D341Med (cell line): ENCODE data around the gene ATP5PO.
A peak's percentile ranks its signal among the peaks of the same experiment; 100 is the strongest.
"Not testable (repeated sequence)": the region's sequence is repeated elsewhere in the genome, so short reads cannot be mapped to it uniquely, and the experiment has no call there.

Experiments used
- DNase-seq: peaks from one replicate; pipeline ENCODE4 v3.0.0; 2012; ENCODE audit warnings: low spot score

The ATP5PO gene

DNA sequence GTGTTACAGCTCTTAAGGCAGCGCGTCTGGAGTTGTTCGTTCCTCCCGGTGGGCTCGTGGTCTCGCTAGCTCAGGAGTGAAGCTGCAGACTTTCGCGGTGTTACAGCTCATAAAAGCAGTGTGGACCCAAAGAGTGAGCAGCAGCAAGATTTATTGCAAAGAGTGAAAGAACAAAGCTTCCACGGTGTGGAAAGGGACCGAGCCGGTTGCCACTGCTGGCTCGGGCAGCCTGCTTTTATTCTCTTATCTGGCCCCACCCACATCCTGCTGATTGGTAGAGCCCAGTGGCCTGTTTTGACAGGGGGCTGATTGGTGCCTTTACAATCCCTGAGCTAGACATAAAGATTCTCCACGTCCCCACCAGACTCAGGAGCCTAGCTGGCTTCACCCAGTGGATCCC is 47.7 kb downstream of the ATP5PO start:
- DNase-seq, result not testable (repeated sequence)

DNA sequence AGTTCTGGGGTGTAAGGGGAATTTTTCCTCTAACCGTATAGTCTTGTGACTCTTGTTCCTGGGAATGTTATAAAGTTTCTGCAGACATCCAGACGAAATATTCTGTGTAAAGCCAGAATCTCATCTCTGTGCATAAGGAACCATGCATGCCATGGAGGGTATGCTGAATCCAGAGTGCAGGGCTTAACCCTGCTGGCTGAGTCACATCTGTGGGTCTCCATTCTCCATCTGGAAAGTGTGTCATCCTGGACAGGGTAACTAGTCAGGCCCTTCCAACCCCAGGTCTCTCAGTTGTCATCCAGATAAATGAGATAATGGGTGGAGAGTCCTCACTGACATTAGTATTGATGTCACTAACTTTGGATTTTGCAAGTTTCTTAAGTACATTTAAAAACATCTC is 48.8 kb downstream of the ATP5PO start:
- no peak for DNase-seq

DNA sequence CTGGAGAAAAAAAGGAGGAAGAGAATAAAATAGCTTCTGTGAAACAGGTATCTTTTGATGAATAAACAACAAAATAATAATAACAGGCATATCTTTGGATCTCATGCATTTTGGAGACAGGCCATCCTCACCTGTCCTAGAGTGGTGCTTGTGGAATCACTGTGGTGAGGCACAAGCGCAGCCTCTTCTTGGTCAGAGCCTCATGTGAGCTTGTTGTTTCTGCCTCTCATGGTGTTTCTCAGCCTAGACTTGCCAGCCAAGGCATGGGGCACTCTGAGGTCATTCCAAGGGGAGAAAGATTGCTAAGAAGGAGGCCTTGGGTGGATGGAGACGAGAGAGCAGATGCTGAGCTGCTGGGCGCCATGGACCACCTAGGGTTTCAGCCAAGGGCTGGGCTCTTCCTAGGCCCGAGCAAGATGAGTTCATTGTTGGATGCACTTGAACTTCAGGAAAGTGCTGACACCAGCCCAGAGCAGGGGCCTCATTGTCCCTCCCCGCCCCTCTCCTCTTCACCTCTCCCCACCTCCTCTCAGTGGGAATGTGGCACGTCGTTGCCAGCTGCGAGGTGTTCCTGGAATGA is 49.5 kb downstream of the ATP5PO start:
- DNase-seq, result no peak

DNA sequence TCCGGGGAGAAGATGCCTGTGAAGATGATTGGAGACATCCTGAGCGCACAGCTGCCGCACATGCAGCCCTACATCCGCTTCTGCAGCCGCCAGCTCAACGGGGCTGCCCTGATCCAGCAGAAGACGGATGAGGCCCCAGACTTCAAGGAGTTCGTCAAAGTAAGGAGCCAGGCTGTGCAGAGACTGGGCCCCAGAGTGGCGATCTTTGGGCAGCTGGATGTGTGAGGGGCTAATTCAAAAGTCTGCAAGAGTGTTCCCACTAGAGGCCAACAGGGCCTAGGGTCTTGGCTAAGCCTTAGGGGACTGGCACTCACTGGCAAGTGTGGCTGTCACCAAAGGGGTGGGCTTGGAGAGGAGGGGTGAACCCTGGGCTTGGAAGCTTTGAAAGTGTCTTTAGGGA is 50.4 kb downstream of the ATP5PO start:
- DNase-seq, result no peak

DNA sequence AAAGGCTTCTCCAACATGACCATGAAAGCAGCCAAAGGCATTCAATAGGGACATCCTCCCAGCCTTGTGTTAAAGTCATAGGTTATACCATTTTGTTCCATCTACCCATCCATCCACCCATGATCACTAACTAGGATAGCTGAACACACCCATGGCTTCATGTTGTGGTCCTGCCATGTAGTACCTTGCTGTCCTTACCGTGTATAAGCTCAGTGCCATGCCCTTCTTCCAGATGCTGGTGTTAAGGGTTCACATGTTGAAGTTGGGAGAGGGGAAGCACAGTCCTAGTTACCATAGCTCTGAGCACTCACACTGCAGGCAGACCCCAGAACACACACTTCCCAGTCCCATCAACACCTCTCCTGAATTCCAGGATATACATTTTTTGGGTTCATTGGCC is 51.5 kb downstream of the ATP5PO start:
- DNase-seq, result no peak

DNA sequence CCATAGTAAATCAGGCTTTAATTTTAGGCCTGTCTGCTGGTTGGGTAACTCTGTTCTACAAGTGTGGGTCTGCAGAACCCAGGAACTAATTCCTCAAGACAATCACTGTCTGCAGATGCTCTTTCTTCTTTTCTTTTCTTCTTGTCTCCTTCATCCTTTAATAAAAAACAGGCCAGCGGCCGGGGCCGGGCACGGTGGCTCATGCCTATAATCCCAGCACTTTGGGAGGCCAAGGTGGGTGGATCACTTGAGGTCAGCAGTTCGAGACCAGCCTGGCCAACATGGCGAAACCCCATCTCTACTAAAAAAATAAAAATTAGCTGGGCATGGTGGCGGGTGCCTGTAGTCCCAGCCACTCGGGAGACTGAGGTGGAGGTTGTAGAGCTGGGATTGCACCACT is 52.4 kb downstream of the ATP5PO start:
- not testable (repeated sequence) for DNase-seq

GRCh38 chr21:33861125-33861524 is 54.5 kb downstream of the ATP5PO start:
- peak; percentile 65 for DNase-seq

GRCh38 chr21:33860332-33860879 is 55.2 kb downstream of the ATP5PO start:
- no peak for DNase-seq

DNA sequence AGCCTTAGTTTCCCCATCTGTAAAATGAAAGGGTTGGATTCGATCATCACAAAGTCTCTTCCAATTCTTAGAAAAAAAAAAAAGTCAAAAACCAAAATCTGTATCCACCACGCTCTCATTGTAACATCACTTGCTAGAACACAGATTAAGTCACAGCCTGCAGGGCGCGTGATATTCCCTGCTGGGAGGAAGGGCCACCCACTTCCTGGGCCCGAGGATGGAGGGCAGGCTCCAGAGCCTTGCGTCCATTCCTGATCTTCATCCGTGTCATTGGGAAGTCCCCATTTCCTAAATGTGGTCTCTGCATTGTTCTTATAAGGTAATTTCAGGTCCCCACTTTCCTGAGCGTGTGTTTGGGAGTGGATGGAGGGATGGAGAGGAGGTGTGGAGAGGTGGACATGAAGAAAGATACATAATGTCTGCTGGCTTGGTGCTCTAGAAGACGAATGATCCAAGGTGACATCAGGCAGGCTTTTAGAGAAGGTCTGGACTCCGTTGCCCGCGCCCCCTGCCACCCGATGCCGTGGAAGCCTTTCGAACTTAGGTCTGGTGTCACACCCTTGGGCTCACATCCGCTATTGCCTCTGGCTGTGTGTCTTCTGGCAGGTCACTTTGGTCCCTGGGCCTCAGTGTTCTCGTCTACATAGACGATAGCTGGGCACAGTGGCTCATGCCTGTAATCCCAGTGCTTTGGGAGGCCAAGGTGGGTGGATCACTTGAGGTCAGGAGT is 56.1 kb downstream of the ATP5PO start:
- no peak for DNase-seq

GRCh38 chr21:33858667-33859372 is 56.8 kb downstream of the ATP5PO start:
- DNase-seq, result peak; percentile 54

- DNase-seq, result no peak
Observed at GRCh38 chr21:33857846-33858666, 57.5 kb downstream of the ATP5PO start.

DNA sequence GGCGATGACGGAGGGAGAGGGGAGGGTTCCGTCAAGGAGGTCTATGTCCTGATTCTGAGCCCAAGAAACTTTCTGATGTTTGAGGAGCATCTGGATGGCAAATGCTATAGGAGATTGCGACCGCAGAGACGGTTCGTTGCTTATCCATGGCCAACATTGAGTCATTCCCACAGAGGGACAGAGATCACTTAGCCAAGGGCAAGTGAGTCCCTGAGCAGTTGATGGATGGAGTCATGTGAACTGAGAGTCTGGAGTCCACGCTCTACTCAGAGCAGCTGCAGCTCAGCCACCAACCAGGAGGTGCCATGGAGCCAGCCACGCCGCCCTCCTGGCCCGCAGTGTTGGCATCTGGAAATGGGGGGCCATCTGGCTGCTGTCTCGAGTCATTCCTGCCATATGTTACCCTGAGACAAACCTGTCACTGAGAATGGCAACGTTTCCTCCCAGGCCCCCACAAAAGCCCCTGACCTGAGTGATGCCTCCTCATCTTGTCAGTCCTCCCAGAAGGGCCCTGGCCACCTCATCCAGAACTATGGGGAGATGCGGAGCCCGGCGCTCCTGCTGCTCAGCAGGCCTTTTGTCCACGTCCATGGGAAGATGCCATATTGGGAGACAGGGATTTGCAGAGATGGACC is 58.6 kb downstream of the ATP5PO start:
- no peak for DNase-seq

DNA sequence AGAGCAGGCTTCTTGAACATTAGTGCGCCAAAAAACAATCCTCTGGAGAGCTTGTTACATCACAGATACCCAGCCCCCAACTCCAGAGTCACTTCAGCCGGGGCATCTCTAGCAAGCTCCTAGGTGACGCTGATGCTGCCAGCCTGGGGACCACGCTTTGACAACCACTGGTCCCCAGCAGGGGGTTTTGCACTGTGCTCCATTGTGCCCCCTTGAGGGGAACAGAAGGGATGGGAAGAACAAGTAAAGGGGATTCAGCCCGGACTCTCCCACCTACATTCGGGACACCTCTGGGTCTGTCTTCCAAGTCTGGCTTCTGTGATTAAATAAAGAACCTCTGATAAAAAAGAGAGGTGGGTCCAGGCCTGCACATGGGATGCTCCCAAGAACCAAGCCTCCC is 60.4 kb downstream of the ATP5PO start:
- DNase-seq, result no peak

GRCh38 chr21:33854604-33855003 is 61.0 kb downstream of the ATP5PO start:
- DNase-seq, result no peak
